Heart left ventricle (tissue), 13 donors: ENCODE data around the gene DNALI1.

Source experiments
- CTCF ChIP-seq, 12 donors: fragments of 200-600 bp; sonication (generic) in 4 of 12; IDR thresholded peaks; one replicate each; pipeline versions ENCODE4 v1.5.0 to v1.8.0; 2018 to 2022; ENCODE audit warnings: antibody characterized with exemption in 12 of 12, mild to moderate bottlenecking in 5 of 12
- POLR2A ChIP-seq, 2 donors: fragments of 450-650 bp; IDR thresholded peaks; one replicate each; pipeline ENCODE4 v1.6.1; 2017; ENCODE audit warnings: antibody characterized with exemption in 2 of 2, mild to moderate bottlenecking in 2 of 2, moderate library complexity in 2 of 2
- donor health status: ischemic (EF 13 %, LVEDD 7.1; RV severe dilation, severe dysfunction).
- donor health status: DM: no; HTN: yes; CAD: no.
- donor health status: DM: no; HTN: no; CAD: no.
- donor health status: ischemic (EF 25% LVEDD 6.9; RV normal size, moderate dysfunction).
- donor health status: ischemic (EF 25% LVEDD 5.7; RV mildly dilated, moderate dysfunction).
- donor health status: ischemic (EF 35%, LVEDD 5.7; RV mildly dilated, moderate dysfunction).
- donor health status: nonischemic (EF 11% LVEDD 7.7; RV severe dilation, severe dysfunction).
- donor health status: DM: yes; HTN: yes; CAD: no.
- donor health status: PGD.
- donor health status: ischemic (EF 29% LVEDD 5.4; RV normal size, mild dysfunction).
- donor health status: nonischemic (EF 23%, LVEDD 6.1; RV moderate dilation, normal function).

DNA sequence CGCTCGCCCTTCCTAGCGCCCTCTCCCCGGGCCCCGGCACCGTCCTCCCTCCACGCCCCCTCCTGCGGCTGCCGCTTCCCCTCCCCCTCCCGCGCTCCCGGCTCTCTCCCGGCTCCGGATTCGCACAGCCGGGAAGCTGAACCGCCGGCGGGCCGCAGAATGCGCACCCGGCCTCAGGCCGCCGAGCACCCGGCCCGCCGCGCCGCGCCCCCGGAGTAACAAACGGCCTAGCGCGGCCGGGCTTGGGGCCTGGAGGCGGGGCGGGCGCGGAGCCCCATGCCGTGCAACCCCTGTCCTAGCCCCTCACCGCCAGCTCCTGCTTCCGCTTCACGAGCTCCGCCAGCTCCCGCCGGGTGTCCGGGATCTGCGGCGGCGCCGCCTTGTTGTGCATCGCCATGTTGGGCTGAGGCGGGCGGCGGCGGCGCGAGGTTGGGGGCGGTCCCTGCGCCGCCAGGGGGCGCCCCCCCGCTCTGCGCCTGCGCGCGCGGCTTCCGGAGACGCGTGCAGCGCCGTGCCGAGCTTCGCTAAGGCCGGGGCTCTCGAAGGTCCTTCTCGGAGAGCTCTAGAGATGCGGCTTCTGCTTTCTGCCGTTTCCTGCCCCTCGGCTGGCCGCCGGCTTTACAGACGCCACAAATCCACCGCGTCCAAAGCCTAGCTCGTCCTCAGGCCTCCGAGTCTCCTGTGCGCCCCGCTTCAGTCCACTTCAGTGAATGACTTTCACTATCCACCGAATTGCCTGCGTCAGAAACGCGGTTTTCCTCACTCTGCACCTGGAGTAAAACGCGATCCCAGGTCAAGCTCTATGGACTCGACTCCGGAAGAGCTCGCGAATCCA lies 42.2 kb upstream of the DNALI1 start, which contains the start of gene MEAF6:
- TF ChIP-seq CTCF (IDR thresholded peaks at IDR 0.05) (peak; percentile 41 to 96 (median 80)), POLR2A (IDR thresholded peaks at IDR 0.05) (peak in 1 of 2 donors; percentile 78)
